ENCODE results near the gene ARHGAP42. TPM values are rescaled to one million over a fixed set of nuclear protein-coding genes. Genes with fewer than 3 reads are reported as not detected.

The ARHGAP42 gene
- total RNA-seq, 5 donors from 2014 or later (not counting 1 experiment from before 2014, with no cell fraction given): 0.13 to 0.82 (median 0.49) TPM

- ChIA-PET CTCF (no interaction called here), POLR2A (no interaction called here)
- no peaks in the 10 kb centered on the region for H3K4me1 Mint-ChIP-seq
- H3K9me3 ChIP-seq: no peaks in the 10 kb centered on the region
- no peak overlapping the region for H3K27ac Mint-ChIP-seq
- no peaks in the 10 kb centered on the region for H3K27me3 ChIP-seq (replicated peaks in 1 of 2; ENCODE audit: control insufficient read depth in 2 of 2, extremely low read depth in 1 of 2, insufficient read depth in 2 of 2, low read length in 1 of 2)
- H3K4me1 ChIP-seq (ENCODE audit: control insufficient read depth in 1 of 2, extremely low read depth in 1 of 2, insufficient read depth in 2 of 2, low read length in 2 of 2): no peaks in the 10 kb centered on the region
- WGBS (ENCODE audit: insufficient coverage): 86% methylated on average over 1 of the region's 3 CpGs
- H3K27me3 Mint-ChIP-seq: no peaks in the 10 kb centered on the region
- no peak for ATAC-seq (replicated peaks in 1 of 4)
- no peak overlapping the region for H3K4me3 ChIP-seq (ENCODE audit: control insufficient read depth in 1 of 2, extremely low read depth in 1 of 2, low read length in 1 of 2)
- peaks cover 0 to 7% (median 5%) of the 10 kb centered on the region in 3 donors for H3K9me3 Mint-ChIP-seq
- no peak for DNase-seq
- no peaks in the 10 kb centered on the region for H3K36me3 Mint-ChIP-seq
- H3K27ac ChIP-seq (ENCODE audit: low read length): no peak overlapping the region
- no peaks in the 10 kb centered on the region for H3K36me3 ChIP-seq (ENCODE audit: control insufficient read depth in 2 of 2, extremely low read depth in 1 of 2, insufficient read depth in 1 of 2, low read length in 1 of 2)
- no peak overlapping the region for H3K4me3 Mint-ChIP-seq
Measured at GRCh38 chr11:100801225-100801999, 114.3 kb downstream of the ARHGAP42 start.

- H3K36me3 ChIP-seq (ENCODE audit: control insufficient read depth in 2 of 2, extremely low read depth in 1 of 2, insufficient read depth in 1 of 2, low read length in 1 of 2): no peaks in the 10 kb centered on the region
- no CpG with 5 or more reads among the region's 1 CpG for WGBS (ENCODE audit: insufficient coverage)
- H3K36me3 Mint-ChIP-seq: no peaks in the 10 kb centered on the region
Measured at GRCh38 chr11:100805506-100806199, 118.6 kb downstream of the ARHGAP42 start.

GRCh38 chr11:100806296-100806695 is 119.2 kb downstream of the ARHGAP42 start:
- POLR2A ChIA-PET: no interaction called here
- ATAC-seq (replicated peaks in 1 of 4): no peak

More at GRCh38 chr11:100805506-100806199, 118.6 kb downstream of the ARHGAP42 start:
- ChIA-PET CTCF (no interaction called here), POLR2A (no interaction called here)
- Mint-ChIP-seq H3K4me1 (no peaks in the 10 kb centered on the region), H3K4me3 (no peak overlapping the region), H3K9me3 (peaks cover 0 to 7% (median 7%) of the 10 kb centered on the region in 3 donors), H3K27me3 (no peaks in the 10 kb centered on the region), H3K27ac (no peak overlapping the region)
- Histone ChIP-seq H3K27ac (ENCODE audit: low read length) (no peak overlapping the region), H3K9me3 (no peaks in the 10 kb centered on the region), H3K4me1 (ENCODE audit: control insufficient read depth in 1 of 2, extremely low read depth in 1 of 2, insufficient read depth in 2 of 2, low read length in 2 of 2) (no peaks in the 10 kb centered on the region), H3K4me3 (ENCODE audit: control insufficient read depth in 1 of 2, extremely low read depth in 1 of 2, low read length in 1 of 2) (no peak overlapping the region), H3K27me3 (replicated peaks in 1 of 2; ENCODE audit: control insufficient read depth in 2 of 2, extremely low read depth in 1 of 2, insufficient read depth in 2 of 2, low read length in 1 of 2) (no peaks in the 10 kb centered on the region)
- ATAC-seq (replicated peaks in 1 of 4) (no peak), DNase-seq (no peak)

GRCh38 chr11:100808904-100809491 is 121.9 kb downstream of the ARHGAP42 start:
- DNase-seq: no peak
- H3K27ac ChIP-seq (ENCODE audit: low read length): no peak overlapping the region
- H3K27me3 ChIP-seq (replicated peaks in 1 of 2; ENCODE audit: control insufficient read depth in 2 of 2, extremely low read depth in 1 of 2, insufficient read depth in 2 of 2, low read length in 1 of 2): no peaks in the 10 kb centered on the region
- no peaks in the 10 kb centered on the region for H3K9me3 ChIP-seq
- H3K4me1 Mint-ChIP-seq: no peaks in the 10 kb centered on the region
- peaks cover 6 to 9% (median 7%) of the 10 kb centered on the region in 3 donors for H3K9me3 Mint-ChIP-seq
- ChIA-PET CTCF (no interaction called here), POLR2A (no interaction called here)
- no peak for ATAC-seq (replicated peaks in 1 of 4)
- H3K27me3 Mint-ChIP-seq: no peaks in the 10 kb centered on the region
- no peaks in the 10 kb centered on the region for H3K36me3 ChIP-seq (ENCODE audit: control insufficient read depth in 2 of 2, extremely low read depth in 1 of 2, insufficient read depth in 1 of 2, low read length in 1 of 2)
- no peak overlapping the region for H3K4me3 ChIP-seq (ENCODE audit: control insufficient read depth in 1 of 2, extremely low read depth in 1 of 2, low read length in 1 of 2)
- no peaks in the 10 kb centered on the region for H3K4me1 ChIP-seq (ENCODE audit: control insufficient read depth in 1 of 2, extremely low read depth in 1 of 2, insufficient read depth in 2 of 2, low read length in 2 of 2)
- H3K4me3 Mint-ChIP-seq: no peak overlapping the region
- no peak overlapping the region for H3K27ac Mint-ChIP-seq
- no CpG with 5 or more reads among the region's 3 CpGs for WGBS (ENCODE audit: insufficient coverage)
- no peaks in the 10 kb centered on the region for H3K36me3 Mint-ChIP-seq

More at GRCh38 chr11:100806296-100806695, 119.2 kb downstream of the ARHGAP42 start:
- 95% methylated on average over 3 of the region's 5 CpGs for WGBS (ENCODE audit: insufficient coverage)
- no peak for DNase-seq
- Histone ChIP-seq H3K27me3 (replicated peaks in 1 of 2; ENCODE audit: control insufficient read depth in 2 of 2, extremely low read depth in 1 of 2, insufficient read depth in 2 of 2, low read length in 1 of 2) (no peaks in the 10 kb centered on the region), H3K27ac (ENCODE audit: low read length) (no peak overlapping the region), H3K36me3 (ENCODE audit: control insufficient read depth in 2 of 2, extremely low read depth in 1 of 2, insufficient read depth in 1 of 2, low read length in 1 of 2) (no peaks in the 10 kb centered on the region), H3K9me3 (no peaks in the 10 kb centered on the region), H3K4me3 (ENCODE audit: control insufficient read depth in 1 of 2, extremely low read depth in 1 of 2, low read length in 1 of 2) (no peak overlapping the region), H3K4me1 (ENCODE audit: control insufficient read depth in 1 of 2, extremely low read depth in 1 of 2, insufficient read depth in 2 of 2, low read length in 2 of 2) (no peaks in the 10 kb centered on the region)
- Mint-ChIP-seq H3K4me3 (no peak overlapping the region), H3K36me3 (no peaks in the 10 kb centered on the region), H3K27ac (no peak overlapping the region), H3K27me3 (no peaks in the 10 kb centered on the region), H3K4me1 (no peaks in the 10 kb centered on the region), H3K9me3 (peaks cover 0 to 7% (median 7%) of the 10 kb centered on the region in 3 donors)
- CTCF ChIA-PET: no interaction called here

GRCh38 chr11:100810146-100810545 is 123.1 kb downstream of the ARHGAP42 start:
- no peak overlapping the region for H3K4me3 ChIP-seq (ENCODE audit: control insufficient read depth in 1 of 2, extremely low read depth in 1 of 2, low read length in 1 of 2)
- H3K36me3 ChIP-seq (ENCODE audit: control insufficient read depth in 2 of 2, extremely low read depth in 1 of 2, insufficient read depth in 1 of 2, low read length in 1 of 2): no peaks in the 10 kb centered on the region
- no peaks in the 10 kb centered on the region for H3K9me3 ChIP-seq
- DNase-seq (no peak), ATAC-seq (replicated peaks in 1 of 4) (no peak)
- no peak overlapping the region for H3K27ac ChIP-seq (ENCODE audit: low read length)
- no CpG with 5 or more reads among the region's 2 CpGs for WGBS (ENCODE audit: insufficient coverage)
- Mint-ChIP-seq H3K36me3 (no peaks in the 10 kb centered on the region), H3K4me3 (no peak overlapping the region), H3K4me1 (no peaks in the 10 kb centered on the region), H3K27ac (no peak overlapping the region), H3K27me3 (no peaks in the 10 kb centered on the region), H3K9me3 (peaks cover 5 to 9% (median 6%) of the 10 kb centered on the region in 3 donors)
- ChIA-PET CTCF (interaction anchor here in 1 of 2 donors (0.5 kb wide), 1 partner anchor 1803 kb away, joined by 3 read pairs; no protein-coding TSS in a partner anchor), POLR2A (interaction anchor here in 1 of 2 donors (0.6 kb wide), 1 partner anchor 209 kb away, joined by 4 read pairs; no protein-coding TSS in a partner anchor)
- H3K4me1 ChIP-seq (ENCODE audit: control insufficient read depth in 1 of 2, extremely low read depth in 1 of 2, insufficient read depth in 2 of 2, low read length in 2 of 2): no peaks in the 10 kb centered on the region
- H3K27me3 ChIP-seq (replicated peaks in 1 of 2; ENCODE audit: control insufficient read depth in 2 of 2, extremely low read depth in 1 of 2, insufficient read depth in 2 of 2, low read length in 1 of 2): no peaks in the 10 kb centered on the region

- Mint-ChIP-seq H3K4me3 (no peak overlapping the region), H3K9me3 (peaks cover 3 to 9% (median 6%) of the 10 kb centered on the region in 3 donors), H3K36me3 (no peaks in the 10 kb centered on the region), H3K27me3 (no peaks in the 10 kb centered on the region), H3K4me1 (no peaks in the 10 kb centered on the region), H3K27ac (no peak overlapping the region)
- Histone ChIP-seq H3K27me3 (replicated peaks in 1 of 2; ENCODE audit: control insufficient read depth in 2 of 2, extremely low read depth in 1 of 2, insufficient read depth in 2 of 2, low read length in 1 of 2) (no peaks in the 10 kb centered on the region), H3K4me3 (ENCODE audit: control insufficient read depth in 1 of 2, extremely low read depth in 1 of 2, low read length in 1 of 2) (no peak overlapping the region), H3K4me1 (ENCODE audit: control insufficient read depth in 1 of 2, extremely low read depth in 1 of 2, insufficient read depth in 2 of 2, low read length in 2 of 2) (no peaks in the 10 kb centered on the region), H3K9me3 (no peaks in the 10 kb centered on the region), H3K27ac (ENCODE audit: low read length) (no peak overlapping the region), H3K36me3 (ENCODE audit: control insufficient read depth in 2 of 2, extremely low read depth in 1 of 2, insufficient read depth in 1 of 2, low read length in 1 of 2) (no peaks in the 10 kb centered on the region)
- POLR2A ChIA-PET: no interaction called here
- WGBS (ENCODE audit: insufficient coverage): 60% methylated on average over 1 of the region's 3 CpGs
- CTCF ChIA-PET: interaction anchor here in 1 of 2 donors (0.5 kb wide), 1 partner anchor 1803 kb away, joined by 3 read pairs; no protein-coding TSS in a partner anchor
- ATAC-seq (replicated peaks in 1 of 4) (no peak), DNase-seq (no peak)
Measured at GRCh38 chr11:100810666-100811065, 123.6 kb downstream of the ARHGAP42 start.

Data from T-cell (primary cell).